ENCODE data around the gene NAT14.

Gene NAT14

DNA sequence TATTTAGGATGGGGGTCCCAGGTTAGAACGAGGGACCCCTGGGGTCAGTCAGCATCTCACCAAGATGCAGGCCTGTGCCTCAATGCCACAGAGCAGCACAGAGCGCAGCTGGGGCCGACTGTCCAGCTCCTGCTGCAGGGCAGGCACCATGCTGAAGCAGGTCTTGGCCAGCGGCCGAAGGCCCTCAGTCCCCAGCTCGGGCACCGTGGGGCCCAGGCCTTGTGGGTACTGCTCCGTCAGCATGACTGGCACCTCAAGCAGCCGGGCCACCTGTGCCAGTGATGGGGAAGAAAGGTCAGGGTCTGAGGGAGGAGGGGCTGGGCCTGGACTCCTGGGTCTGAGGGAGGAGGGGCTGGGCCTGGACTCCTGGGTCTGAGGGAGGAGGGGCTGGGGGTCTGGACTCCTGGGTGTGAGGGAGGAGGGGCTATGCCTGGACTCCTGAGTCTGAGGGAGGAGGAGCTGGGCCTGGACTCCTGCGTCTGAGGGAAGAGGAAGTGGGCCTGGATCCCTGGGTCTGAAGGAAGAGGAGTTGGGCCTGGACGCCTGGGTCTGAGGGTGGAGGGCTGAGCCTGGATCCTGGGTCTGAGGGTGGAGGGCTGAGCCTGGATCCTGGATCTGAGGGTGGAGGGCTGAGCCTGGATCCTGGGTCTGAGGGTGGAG lies 29.3 kb upstream of the NAT14 start:
- Histone ChIP-seq H3K9me3 (ENCODE audit: control insufficient read depth, low read length) (no peaks in the 10 kb centered on the region), H3K9ac (ENCODE audit: low read length) (no peak overlapping the region), H3K27me3 (replicated peaks; ENCODE audit: control insufficient read depth, insufficient read depth, low read length) (peaks cover 2% of the 10 kb centered on the region), H3K4me1 (ENCODE audit: control insufficient read depth, insufficient read depth, low read length) (peaks cover 13% of the 10 kb centered on the region), H3K4me3 (ENCODE audit: low read length) (no peak overlapping the region), H3K36me3 (ENCODE audit: control insufficient read depth, insufficient read depth, low read length, severe bottlenecking) (peaks cover 4% of the 10 kb centered on the region)
- no peak for DNase-seq (ENCODE audit: low read depth)

DNA sequence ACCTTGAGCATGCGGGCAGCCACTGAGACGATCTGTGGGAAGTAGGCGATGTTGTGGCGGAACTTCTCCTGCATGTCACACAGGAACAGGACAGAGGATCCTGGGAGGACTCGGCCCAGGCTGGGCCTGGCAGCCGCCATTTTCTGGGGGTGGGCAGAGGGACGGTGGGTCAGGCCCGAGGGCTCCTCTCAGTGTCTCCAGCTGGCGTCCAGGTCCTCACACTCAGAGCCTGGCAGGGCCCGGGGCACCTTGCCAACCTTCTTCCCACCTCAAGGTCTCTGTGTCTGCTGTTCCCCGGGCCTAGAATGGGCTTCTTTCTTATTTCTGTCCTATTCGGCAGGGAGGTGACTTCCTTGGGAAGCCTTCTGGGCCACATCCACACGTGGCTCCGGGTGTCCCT lies 28.6 kb upstream of the NAT14 start:
- no peak for DNase-seq (ENCODE audit: low read depth)
- Histone ChIP-seq H3K4me1 (ENCODE audit: control insufficient read depth, insufficient read depth, low read length) (peaks cover 16% of the 10 kb centered on the region), H3K9ac (ENCODE audit: low read length) (no peak overlapping the region), H3K27me3 (replicated peaks; ENCODE audit: control insufficient read depth, insufficient read depth, low read length) (no peaks in the 10 kb centered on the region), H3K4me3 (ENCODE audit: low read length) (no peak overlapping the region), H3K9me3 (ENCODE audit: control insufficient read depth, low read length) (no peaks in the 10 kb centered on the region), H3K36me3 (ENCODE audit: control insufficient read depth, insufficient read depth, low read length, severe bottlenecking) (peaks cover 4% of the 10 kb centered on the region)

DNA sequence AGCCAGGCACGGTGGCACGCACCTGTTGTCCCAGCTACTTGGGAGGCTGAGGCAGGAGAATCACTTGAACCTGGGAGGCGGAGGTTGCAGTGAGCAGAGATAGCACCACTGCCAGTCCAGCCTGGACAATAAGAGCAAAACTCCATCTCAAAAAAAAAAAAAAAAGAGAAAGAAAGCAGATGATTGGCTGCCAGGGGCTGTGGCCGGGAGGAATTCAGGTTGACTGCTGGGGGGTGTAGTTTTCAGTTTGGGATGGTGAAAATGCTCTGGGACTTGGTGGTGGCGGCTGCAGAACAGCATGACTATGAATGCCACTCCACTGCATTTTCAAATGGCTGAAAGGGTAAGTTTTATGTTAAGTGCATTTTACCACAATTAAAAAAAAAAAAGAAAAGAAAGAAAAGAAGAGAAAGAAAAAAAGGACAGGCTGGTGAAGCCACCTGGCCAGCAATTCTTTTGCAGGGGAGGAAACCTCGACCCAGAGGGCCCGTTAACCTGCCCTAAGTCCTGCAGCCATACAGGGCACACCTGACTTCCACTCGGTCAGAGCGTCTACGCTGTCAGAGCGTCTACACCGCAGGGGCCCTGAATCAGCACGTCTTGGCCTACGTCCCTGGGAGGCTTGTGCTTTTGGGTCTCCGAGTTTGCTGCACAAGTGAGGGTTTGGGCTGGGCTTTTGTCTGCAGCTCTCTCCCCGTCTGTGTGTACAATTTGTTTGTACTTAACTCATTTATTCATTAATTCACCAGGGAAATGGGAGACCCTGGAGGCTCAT lies 27.1 kb upstream of the NAT14 start:
- no peak for DNase-seq (ENCODE audit: low read depth)
- H3K4me3 ChIP-seq (ENCODE audit: low read length): no peak overlapping the region
- no peak overlapping the region for H3K9ac ChIP-seq (ENCODE audit: low read length)
- peaks cover 4% of the 10 kb centered on the region for H3K36me3 ChIP-seq (ENCODE audit: control insufficient read depth, insufficient read depth, low read length, severe bottlenecking)
- H3K9me3 ChIP-seq (ENCODE audit: control insufficient read depth, low read length): no peaks in the 10 kb centered on the region
- peaks cover 21% of the 10 kb centered on the region for H3K4me1 ChIP-seq (ENCODE audit: control insufficient read depth, insufficient read depth, low read length)
- no peaks in the 10 kb centered on the region for H3K27me3 ChIP-seq (replicated peaks; ENCODE audit: control insufficient read depth, insufficient read depth, low read length)

DNA sequence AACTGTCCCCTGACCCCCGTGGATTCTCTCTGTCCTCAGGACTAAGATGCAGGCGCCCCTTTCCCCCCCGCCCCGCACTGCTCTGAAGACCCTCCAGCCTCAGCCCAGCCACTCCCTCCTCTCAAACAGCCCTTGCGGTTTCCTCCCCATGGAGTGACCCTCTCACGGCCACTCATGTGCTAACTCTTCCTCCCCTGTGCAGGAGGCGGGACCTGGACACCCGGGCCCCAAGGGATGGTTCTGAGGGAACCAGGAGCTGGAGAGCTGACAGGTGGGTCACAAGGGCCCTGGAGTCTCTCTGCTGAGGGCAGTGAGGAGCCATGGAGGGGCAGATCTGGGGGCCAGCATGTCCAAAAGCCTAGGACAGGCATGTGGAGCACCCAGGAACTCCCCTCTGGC lies 25.4 kb upstream of the NAT14 start:
- Histone ChIP-seq H3K9ac (ENCODE audit: low read length) (peak overlapping the region; percentile 83), H3K9me3 (ENCODE audit: control insufficient read depth, low read length) (no peaks in the 10 kb centered on the region), H3K36me3 (ENCODE audit: control insufficient read depth, insufficient read depth, low read length, severe bottlenecking) (peaks cover 4% of the 10 kb centered on the region), H3K4me3 (ENCODE audit: low read length) (peak overlapping the region; percentile 98), H3K27me3 (replicated peaks; ENCODE audit: control insufficient read depth, insufficient read depth, low read length) (no peaks in the 10 kb centered on the region), H3K4me1 (ENCODE audit: control insufficient read depth, insufficient read depth, low read length) (peaks cover 21% of the 10 kb centered on the region)
- no peak for DNase-seq (ENCODE audit: low read depth)

DNA sequence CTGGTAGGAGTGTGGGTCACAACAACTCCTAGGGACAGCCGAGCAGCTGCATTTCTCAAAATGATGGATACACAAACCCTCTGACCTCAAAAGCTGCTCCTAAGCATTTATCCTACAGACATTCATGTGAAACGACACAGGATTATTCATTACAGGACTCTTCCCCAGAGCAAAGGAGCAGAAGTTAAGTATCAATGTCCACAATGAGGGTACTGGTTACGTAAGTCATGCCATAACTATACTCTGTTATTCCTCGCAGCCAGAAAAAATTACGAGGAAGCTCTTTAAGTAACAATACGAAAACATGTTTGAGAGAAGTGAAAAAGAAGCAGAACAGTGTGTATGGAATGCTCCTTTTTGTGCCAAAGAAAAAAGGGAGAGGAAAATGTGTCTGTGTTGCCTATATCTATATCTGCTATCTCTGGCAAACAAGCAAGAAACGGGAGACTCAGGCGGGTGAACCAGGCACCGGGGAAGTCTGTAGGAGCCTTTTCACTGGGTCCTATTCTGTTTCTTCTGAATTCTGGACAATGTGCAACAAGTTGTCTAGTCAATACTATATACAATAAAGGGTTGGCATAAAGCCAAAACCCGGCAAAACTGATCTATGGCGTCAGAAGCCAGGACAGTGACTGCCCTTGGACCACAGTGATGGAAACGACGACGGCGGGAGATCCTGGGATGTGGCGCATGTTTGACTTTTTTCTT lies 24.9 kb upstream of the NAT14 start:
- peak overlapping the region; percentile 98 for H3K4me3 ChIP-seq (ENCODE audit: low read length)
- peaks cover 4% of the 10 kb centered on the region for H3K36me3 ChIP-seq (ENCODE audit: control insufficient read depth, insufficient read depth, low read length, severe bottlenecking)
- peak overlapping the region; percentile 83 for H3K9ac ChIP-seq (ENCODE audit: low read length)
- DNase-seq (ENCODE audit: low read depth): peak; percentile 56
- no peaks in the 10 kb centered on the region for H3K9me3 ChIP-seq (ENCODE audit: control insufficient read depth, low read length)
- H3K4me1 ChIP-seq (ENCODE audit: control insufficient read depth, insufficient read depth, low read length): peaks cover 21% of the 10 kb centered on the region
- no peaks in the 10 kb centered on the region for H3K27me3 ChIP-seq (replicated peaks; ENCODE audit: control insufficient read depth, insufficient read depth, low read length)

DNA sequence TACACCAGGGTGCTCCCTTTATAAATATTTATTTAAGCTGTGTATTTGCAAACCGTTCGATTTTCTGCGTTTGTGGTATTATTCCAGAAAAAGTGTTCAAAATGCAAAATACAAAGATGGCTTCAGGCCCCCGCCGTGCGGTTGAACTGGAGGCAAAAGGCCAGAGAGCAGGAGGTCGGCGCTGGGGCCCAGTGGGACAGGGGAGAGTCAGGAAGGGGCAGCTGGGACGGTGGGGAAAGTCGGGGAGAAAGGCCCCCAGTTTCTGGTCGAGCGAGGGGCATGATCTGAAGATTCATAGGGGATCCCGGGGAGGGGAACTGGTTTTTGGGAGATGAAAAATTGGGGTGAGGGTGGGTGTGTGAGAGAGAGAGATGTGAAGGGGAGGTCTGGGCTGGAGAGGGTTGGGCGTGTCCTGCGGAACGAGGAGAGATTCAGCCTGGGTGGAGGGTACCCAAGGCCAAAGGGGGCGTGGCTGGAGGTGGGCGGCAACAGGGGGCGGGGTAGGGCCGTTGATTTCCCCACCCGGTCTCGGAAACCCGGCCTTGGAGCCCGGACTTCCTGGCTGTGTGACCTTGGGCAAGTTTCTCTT lies 24.2 kb upstream of the NAT14 start:
- H3K4me1 ChIP-seq (ENCODE audit: control insufficient read depth, insufficient read depth, low read length): peaks cover 21% of the 10 kb centered on the region
- peak overlapping the region; percentile 98 for H3K4me3 ChIP-seq (ENCODE audit: low read length)
- H3K9me3 ChIP-seq (ENCODE audit: control insufficient read depth, low read length): no peaks in the 10 kb centered on the region
- H3K27me3 ChIP-seq (replicated peaks; ENCODE audit: control insufficient read depth, insufficient read depth, low read length): no peaks in the 10 kb centered on the region
- H3K36me3 ChIP-seq (ENCODE audit: control insufficient read depth, insufficient read depth, low read length, severe bottlenecking): no peaks in the 10 kb centered on the region
- DNase-seq (ENCODE audit: low read depth): peak; percentile 89
- H3K9ac ChIP-seq (ENCODE audit: low read length): peak overlapping the region; percentile 97

DNA sequence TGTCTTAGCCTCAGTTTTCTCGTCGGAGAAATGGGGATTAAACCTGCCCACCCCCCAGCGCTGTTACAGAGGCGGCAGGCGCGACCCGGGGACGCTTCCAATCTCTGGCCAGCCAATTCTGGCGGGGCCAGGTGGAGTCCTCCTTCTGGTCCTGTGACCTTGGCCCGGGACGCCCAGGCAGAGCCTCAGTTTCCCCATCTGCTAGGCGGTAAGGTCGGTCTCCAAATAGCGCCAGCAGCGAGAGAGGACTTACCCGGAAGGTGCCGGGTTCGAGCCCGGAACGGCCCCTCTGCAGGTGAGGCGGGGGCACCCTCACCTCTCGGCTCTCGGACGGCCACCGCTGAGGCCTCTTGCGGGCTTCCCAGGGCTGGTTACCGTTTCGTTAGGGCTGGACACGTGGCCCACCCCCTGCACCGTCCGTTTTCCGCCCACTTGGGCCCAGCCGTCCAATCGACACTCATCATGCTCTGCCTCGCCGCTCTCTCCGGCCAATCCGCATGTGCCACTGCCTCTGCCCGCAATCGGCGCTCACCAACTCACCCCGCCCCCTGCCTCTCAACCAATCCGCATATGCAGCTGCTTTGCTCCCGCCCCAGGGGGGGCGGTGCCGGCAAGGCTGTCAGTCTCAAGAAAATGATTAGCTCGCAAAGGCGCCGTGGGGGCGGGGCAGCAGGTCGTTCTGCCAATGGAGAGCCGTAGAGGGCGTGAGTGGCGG lies 23.6 kb upstream of the NAT14 start, which contains the start of gene ISOC2:
Gene ISOC2 (minus strand): TSS at position 384 of the 715 bp plus-strand sequence. CDS start 5,156 bp downstream, outside the sequence.
- Histone ChIP-seq H3K4me1 (ENCODE audit: control insufficient read depth, insufficient read depth, low read length) (peaks cover 21% of the 10 kb centered on the region), H3K9me3 (ENCODE audit: control insufficient read depth, low read length) (no peaks in the 10 kb centered on the region), H3K9ac (ENCODE audit: low read length) (peak within 1 kb of the TSS; percentile 97), H3K36me3 (ENCODE audit: control insufficient read depth, insufficient read depth, low read length, severe bottlenecking) (no peaks in the 10 kb centered on the region), H3K4me3 (ENCODE audit: low read length) (peak within 1 kb of the TSS; percentile 98), H3K27me3 (replicated peaks; ENCODE audit: control insufficient read depth, insufficient read depth, low read length) (no peaks in the 10 kb centered on the region)
- DNase-seq (ENCODE audit: low read depth): peak; percentile 100

DNA sequence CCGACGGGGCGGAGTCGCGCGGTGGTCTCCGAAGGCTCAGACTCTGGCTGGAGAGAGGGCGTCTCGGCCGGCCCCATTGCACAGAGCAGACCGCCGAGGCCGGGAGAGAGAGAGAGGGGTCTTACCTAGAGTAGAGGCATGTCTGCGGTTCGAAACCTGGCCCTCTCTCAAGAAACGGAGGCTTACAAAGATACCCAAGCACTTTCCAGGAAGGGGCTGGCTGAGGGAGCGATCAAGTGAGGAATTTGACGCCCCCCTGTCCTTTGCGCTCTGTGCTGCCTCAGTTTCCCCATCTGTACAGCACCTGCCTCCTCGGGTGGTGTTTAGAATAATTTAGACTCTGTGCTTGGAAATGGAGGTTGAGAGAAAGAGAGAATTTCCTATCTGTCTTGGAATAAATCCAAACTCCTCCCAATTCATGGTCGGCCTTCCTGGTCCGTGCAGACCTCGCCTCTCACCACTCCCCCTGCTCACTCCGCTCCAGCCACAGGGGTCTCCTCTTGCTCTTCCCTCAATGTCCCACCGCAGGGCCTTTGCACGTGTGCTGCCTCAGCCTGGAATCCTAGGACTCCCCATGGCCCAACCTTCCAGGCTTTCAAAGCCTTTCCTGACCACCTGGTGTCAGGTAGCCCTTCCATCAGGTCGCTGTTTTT lies 22.9 kb upstream of the NAT14 start:
- DNase-seq (ENCODE audit: low read depth): no peak
- Histone ChIP-seq H3K4me3 (ENCODE audit: low read length) (peak overlapping the region; percentile 98), H3K4me1 (ENCODE audit: control insufficient read depth, insufficient read depth, low read length) (peaks cover 21% of the 10 kb centered on the region), H3K27me3 (replicated peaks; ENCODE audit: control insufficient read depth, insufficient read depth, low read length) (no peaks in the 10 kb centered on the region), H3K36me3 (ENCODE audit: control insufficient read depth, insufficient read depth, low read length, severe bottlenecking) (no peaks in the 10 kb centered on the region), H3K9me3 (ENCODE audit: control insufficient read depth, low read length) (no peaks in the 10 kb centered on the region), H3K9ac (ENCODE audit: low read length) (peak overlapping the region; percentile 87)

DNA sequence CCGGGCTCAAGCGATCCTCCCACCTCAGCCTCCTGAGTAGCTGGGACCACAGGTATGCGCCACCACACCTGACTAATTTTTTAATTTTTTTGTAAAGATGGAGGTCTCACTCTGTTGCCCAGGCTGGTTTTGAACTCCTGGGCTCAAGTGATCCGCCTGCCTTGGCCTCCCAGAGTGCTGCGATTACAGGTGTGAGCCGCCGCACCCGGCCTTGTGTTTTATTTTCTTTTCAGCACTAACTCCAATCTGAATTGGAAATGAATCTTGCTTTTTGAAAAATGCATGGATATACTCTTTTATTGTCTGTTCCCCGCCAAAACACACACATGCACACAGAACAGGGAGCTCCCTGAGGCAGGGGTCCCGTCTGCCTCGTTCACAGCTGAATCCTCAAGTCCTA lies 22.3 kb upstream of the NAT14 start:
- Histone ChIP-seq H3K27me3 (replicated peaks; ENCODE audit: control insufficient read depth, insufficient read depth, low read length) (no peaks in the 10 kb centered on the region), H3K36me3 (ENCODE audit: control insufficient read depth, insufficient read depth, low read length, severe bottlenecking) (no peaks in the 10 kb centered on the region), H3K9me3 (ENCODE audit: control insufficient read depth, low read length) (no peaks in the 10 kb centered on the region), H3K4me1 (ENCODE audit: control insufficient read depth, insufficient read depth, low read length) (peaks cover 26% of the 10 kb centered on the region), H3K4me3 (ENCODE audit: low read length) (no peak overlapping the region), H3K9ac (ENCODE audit: low read length) (no peak overlapping the region)
- DNase-seq (ENCODE audit: low read depth): no peak

DNA sequence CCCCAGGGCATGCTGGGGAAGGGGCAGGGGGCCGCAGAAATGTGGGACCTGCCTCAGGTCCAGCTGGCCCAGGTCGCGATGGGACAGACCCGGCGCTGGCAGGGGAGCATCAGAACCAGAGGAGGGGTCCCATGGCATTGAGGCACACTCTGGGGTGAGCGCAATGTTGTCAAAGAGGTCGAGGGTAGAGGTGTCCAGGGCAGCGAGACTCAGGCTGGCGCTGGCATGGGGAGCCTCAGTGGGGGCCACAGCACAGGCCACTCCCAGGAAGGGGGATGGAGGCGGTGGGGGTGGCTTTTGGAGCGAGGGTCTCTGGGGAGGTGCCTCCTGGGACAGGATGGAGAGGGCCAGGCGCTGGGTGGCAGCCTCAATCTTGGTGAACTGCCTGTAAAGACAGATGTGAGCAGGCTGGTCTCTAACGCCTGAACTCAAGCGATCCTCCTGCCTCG lies 21.4 kb upstream of the NAT14 start:
- DNase-seq (ENCODE audit: low read depth): no peak
- Histone ChIP-seq H3K36me3 (ENCODE audit: control insufficient read depth, insufficient read depth, low read length, severe bottlenecking) (no peaks in the 10 kb centered on the region), H3K4me3 (ENCODE audit: low read length) (no peak overlapping the region), H3K27me3 (replicated peaks; ENCODE audit: control insufficient read depth, insufficient read depth, low read length) (no peaks in the 10 kb centered on the region), H3K9me3 (ENCODE audit: control insufficient read depth, low read length) (no peaks in the 10 kb centered on the region), H3K9ac (ENCODE audit: low read length) (no peak overlapping the region), H3K4me1 (ENCODE audit: control insufficient read depth, insufficient read depth, low read length) (peaks cover 29% of the 10 kb centered on the region)

Measured in adipocyte (in vitro differentiated cells).